Renal cortical epithelial cell (primary cell): ENCODE results near the gene TXNDC17. TPM values are rescaled to one million over a fixed set of nuclear protein-coding genes. Genes with fewer than 3 reads are reported as not detected.
A peak's percentile ranks its signal among the peaks of the same experiment; 100 is the strongest.
"Not testable (repeated sequence)": the region's sequence is repeated elsewhere in the genome, so short reads cannot be mapped to it uniquely, and the experiment has no call there.

ENCODE experiments used
- DNase-seq: peaks from one replicate; pipeline ENCODE4 v3.0.0-alpha.2; 2011; ENCODE audit warnings: low read depth
- total RNA-seq: library from RNA; depleted of rRNA; stranded (reverse); fragments of >200 nt; gene quantifications from 2 replicates; pipeline ENCODE4 v1.2.3, GENCODE V29; 2014

TXNDC17 gene
- total RNA-seq: 137 and 152 TPM in 2 replicates

- peak; percentile 81 for DNase-seq
These were observed at the start of gene TXNDC17, which contains the start of gene KIAA0753 for GRCh38 chr17:6640536-6641246. TSS of gene TXNDC17 (plus strand) at chr17:6641060. CDS start at chr17:6641083, 23 bp downstream. TSS of gene KIAA0753 (minus strand) at chr17:6640711. CDS start at chr17:6635103, 5,608 bp downstream.

- peak; percentile 93 for DNase-seq
These were observed 49.2 kb upstream of the TXNDC17 start for GRCh38 chr17:6591599-6592158.

- peak; percentile 97 for DNase-seq
These were observed 48.7 kb upstream of the TXNDC17 start for GRCh38 chr17:6592173-6592572.

GRCh38 chr17:6593371-6593770 is 47.5 kb upstream of the TXNDC17 start:
- DNase-seq: not testable (repeated sequence)

- no peak for DNase-seq
These were observed 44.8 kb upstream of the TXNDC17 start for GRCh38 chr17:6596081-6596480.

GRCh38 chr17:6596511-6596910 is 44.3 kb upstream of the TXNDC17 start:
- no peak for DNase-seq

GRCh38 chr17:6596941-6597340 is 43.9 kb upstream of the TXNDC17 start:
- DNase-seq: no peak

GRCh38 chr17:6597727-6598126 is 43.1 kb upstream of the TXNDC17 start:
- DNase-seq: no peak

- DNase-seq: peak; percentile 36
These were observed 41.5 kb upstream of the TXNDC17 start for GRCh38 chr17:6599364-6599763.

- DNase-seq: no peak
These were observed 38.7 kb upstream of the TXNDC17 start for GRCh38 chr17:6602141-6602540.

- DNase-seq: no peak
These were observed 37.0 kb upstream of the TXNDC17 start for GRCh38 chr17:6603744-6604325.

GRCh38 chr17:6605142-6605541 is 35.7 kb upstream of the TXNDC17 start:
- no peak for DNase-seq

GRCh38 chr17:6608321-6608720 is 32.5 kb upstream of the TXNDC17 start:
- peak; percentile 65 for DNase-seq

GRCh38 chr17:6610011-6610410 is 30.8 kb upstream of the TXNDC17 start:
- no peak for DNase-seq

GRCh38 chr17:6611231-6611630 is 29.6 kb upstream of the TXNDC17 start:
- no peak for DNase-seq

- no peak for DNase-seq
These were observed 16.9 kb upstream of the TXNDC17 start for GRCh38 chr17:6623941-6624340.

GRCh38 chr17:6626616-6627015 is 14.2 kb upstream of the TXNDC17 start:
- no peak for DNase-seq

- DNase-seq: peak; percentile 53
These were observed 13.8 kb upstream of the TXNDC17 start for GRCh38 chr17:6627019-6627418.

GRCh38 chr17:6630390-6630789 is 10.5 kb upstream of the TXNDC17 start:
- DNase-seq: no peak

- no peak for DNase-seq
These were observed 8.3 kb upstream of the TXNDC17 start for GRCh38 chr17:6632530-6632929.

GRCh38 chr17:6633263-6633662 is 7.6 kb upstream of the TXNDC17 start:
- DNase-seq: no peak

GRCh38 chr17:6636105-6636504 is 4.8 kb upstream of the TXNDC17 start:
- DNase-seq: no peak
